DND-41 (cell line): ENCODE results near the gene RHOH.

Source experiments
- CTCF ChIP-seq: IDR thresholded peaks from 2 replicates; pipeline ENCODE4 v1.5.1; 2012; ENCODE audit warnings: borderline replicate concordance, low read length, moderate library complexity, mild to moderate bottlenecking; ENCODE audit not compliant: poor library complexity, severe bottlenecking; ENCODE audit errors: extremely low read depth
- EZH2 ChIP-seq: IDR thresholded peaks from 3 replicates; pipeline ENCODE4 v1.6.1; 2012; ENCODE audit warnings: borderline replicate concordance, low read depth, mild to moderate bottlenecking, moderate library complexity, low read length, inconsistent platforms; ENCODE audit not compliant: severe bottlenecking

GRCh38 chr4:40295572-40295971 lies 98.7 kb downstream of the RHOH start:
- TF ChIP-seq CTCF (no peak), EZH2 (no peak)
